Coronary artery (tissue), 2 donors: ENCODE results near the gene NKIRAS2.
A peak's percentile ranks its signal among the peaks of the same experiment; 100 is the strongest.

Source experiments
- DNase-seq: peaks from one replicate; pipeline ENCODE4 v3.0.0-alpha.2; 2017; ENCODE audit warnings: low spot score
- H3K27ac ChIP-seq, 2 donors: fragments of 200-600 bp; sonication (generic); one replicate each; pipeline ENCODE4 v1.5.1; 2016 to 2019
- H3K4me3 ChIP-seq: fragments of 200-600 bp; sonication (generic); 2 replicates; pipeline ENCODE4 v1.5.1; 2016; ENCODE audit warnings: mild to moderate bottlenecking, moderate library complexity
- CTCF ChIP-seq: fragments of 200-600 bp; sonication (generic); IDR thresholded peaks from one replicate; pipeline ENCODE4 v1.5.1; 2019; ENCODE audit warnings: antibody characterized with exemption

NKIRAS2 gene

DNA sequence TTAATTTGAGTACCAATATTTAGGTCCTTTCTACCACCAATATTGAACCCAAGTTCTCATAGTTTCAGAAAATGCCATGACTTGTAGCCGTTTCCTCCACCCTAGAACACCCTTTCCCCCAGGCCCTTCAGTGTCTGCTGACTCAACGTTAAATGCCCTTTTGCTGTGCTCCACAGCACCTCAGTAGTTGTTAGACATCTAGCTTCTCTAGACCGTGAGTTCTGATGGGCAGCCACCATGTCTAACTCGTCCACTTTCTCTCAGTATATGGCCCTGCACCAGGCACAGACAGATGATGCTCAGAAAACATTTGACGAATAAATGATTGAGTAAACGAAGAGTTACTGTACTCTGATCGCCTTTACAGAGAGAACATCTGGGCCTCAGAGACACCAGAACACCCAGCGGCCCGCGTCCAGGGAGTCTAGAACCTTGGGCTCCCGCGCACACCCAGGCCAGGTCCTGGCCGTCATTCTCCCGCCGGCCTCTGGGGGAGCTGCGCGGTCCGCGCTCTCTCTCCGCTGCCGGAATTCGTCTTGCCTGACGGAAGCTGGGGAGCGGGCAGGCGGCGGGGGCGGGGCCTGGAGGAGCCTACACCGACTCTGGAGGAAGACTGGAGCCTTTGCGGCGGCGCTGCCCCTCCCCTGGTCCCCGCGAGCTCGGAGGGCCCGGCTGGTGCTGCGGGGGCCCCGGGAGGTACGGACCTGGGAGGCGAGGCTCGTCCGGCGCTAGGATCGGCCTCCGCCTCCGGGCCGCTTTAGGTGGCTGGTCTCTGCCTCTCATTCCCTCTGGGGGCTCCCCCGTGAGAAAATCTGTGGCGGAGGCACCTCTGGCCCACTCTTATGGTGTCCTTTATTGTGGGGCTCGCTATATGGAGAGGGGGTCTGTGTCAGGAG, at the start of gene NKIRAS2:
TSS of gene NKIRAS2 (plus strand) at position 582 of the 896 bp plus-strand sequence. CDS start 1,488 bp downstream, outside the sequence.
- peak; percentile 96 for DNase-seq
- H3K27ac ChIP-seq = peak within 1 kb of the TSS; percentile 83 to 87
- TF ChIP-seq CTCF = peak; percentile 91
- peak within 1 kb of the TSS; percentile 86 for H3K4me3 ChIP-seq

DNA sequence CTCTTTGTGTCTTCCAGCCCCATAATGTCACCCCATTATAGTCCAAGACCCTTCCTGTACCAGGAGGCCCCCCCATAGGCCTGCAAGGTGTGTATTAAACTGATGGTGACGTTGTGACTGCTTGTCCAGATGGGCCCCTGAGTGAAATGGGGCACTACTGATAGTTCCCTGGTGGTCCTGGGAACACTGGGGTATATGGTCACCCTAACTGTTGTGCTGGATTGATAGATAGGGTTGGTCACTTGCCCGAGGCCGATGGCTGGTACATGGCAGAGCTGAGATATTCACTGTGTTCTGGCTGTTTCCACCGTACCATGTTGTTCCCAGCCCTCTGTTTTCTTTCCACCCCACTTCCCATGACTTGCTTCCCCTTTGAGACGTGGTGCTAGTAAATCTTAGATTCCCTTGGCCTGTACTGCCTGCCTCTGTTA, 49.0 kb upstream of the NKIRAS2 start:
- Histone ChIP-seq H3K27ac (no peak overlapping the region), H3K4me3 (peak overlapping the region; percentile 20)
- no peak for DNase-seq
- TF ChIP-seq CTCF = no peak

DNA sequence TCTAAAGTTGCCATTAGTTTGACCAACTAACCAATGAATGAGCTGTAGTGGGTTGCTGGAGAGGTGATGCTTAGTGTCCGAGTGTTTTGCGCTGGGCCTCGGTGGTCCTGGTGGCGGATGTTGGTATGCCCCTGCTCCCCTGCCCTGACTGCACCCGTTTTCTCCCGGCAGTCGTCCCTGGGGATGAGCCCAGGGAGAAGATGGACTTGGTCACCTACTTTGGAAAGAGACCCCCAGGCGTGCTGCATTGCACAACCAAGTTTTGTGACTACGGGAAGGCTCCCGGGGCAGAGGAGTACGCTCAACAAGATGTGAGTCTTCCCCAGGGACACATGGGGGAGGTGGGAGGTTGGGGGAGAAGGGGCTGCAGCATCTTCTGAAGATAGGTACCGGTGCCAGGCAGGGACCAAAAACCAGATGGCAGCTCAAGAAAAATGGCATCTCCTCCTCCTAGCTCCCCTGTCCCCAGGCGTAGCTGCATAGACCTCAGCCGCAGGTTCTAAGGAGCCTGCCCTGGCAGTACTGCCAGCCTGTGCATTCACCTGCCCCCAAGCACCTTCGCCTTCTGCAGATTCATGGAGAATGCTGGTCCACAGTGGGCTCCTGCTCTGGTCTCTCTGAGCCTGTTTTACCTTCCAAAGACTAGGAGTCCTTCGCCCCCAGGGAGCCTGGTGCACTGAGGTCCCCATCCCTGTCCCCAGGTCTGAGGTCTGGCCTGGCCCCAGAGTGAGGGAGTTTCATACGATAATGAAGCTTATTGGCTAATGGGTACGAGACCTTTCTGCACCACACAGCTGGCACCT, 48.0 kb upstream of the NKIRAS2 start:
- DNase-seq = no peak
- Histone ChIP-seq H3K27ac (no peak overlapping the region), H3K4me3 (no peak overlapping the region)
- TF ChIP-seq CTCF = no peak

DNA sequence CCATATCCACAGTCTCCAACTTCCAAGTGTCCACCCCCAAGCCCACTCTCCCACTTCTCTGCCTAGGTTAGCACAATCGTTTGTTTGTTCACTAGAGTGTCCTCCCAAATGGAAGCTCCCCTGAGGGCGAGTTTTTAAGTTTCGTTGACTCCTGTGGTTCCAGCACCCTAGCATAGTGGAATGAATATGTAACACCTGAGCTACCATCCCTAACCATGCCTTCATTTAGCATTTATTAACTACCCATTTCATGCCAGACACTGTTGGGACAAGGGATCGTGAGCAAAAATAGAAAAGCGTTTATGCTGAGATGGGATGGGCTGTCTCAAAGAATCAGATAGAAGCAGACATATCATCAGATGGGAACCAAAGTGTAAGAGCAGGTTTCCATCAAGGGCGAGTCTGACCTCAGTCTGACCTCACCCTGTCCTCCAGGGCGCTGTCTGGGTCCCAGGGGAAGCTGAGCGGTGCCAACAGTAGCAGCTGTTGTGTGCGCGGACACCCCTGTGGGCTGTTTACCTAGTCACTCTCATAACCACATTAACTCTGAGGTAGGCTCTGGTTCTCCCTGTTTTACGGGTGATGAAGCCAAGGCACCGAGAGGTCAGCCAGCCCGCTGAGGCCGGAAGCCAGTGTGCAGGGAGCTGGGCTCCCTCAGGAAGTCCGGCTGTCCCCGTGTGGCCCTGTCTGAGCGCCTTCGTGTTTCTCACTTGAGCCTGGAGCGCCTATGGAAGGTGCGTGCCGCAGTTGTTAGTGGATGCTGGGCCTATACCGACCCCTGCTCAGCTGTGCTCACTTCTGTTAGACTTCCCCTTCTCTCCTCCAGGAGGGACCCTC, 47.1 kb upstream of the NKIRAS2 start:
- DNase-seq = no peak
- no peak overlapping the region for H3K4me3 ChIP-seq
- H3K27ac ChIP-seq = peak overlapping the region; percentile 14 to 42
- no peak for TF ChIP-seq CTCF

GRCh38 chr17:41973408-41973811, 46.5 kb upstream of the NKIRAS2 start:
- Histone ChIP-seq H3K4me3 (no peak overlapping the region), H3K27ac (peak overlapping the region; percentile 14 to 42)
- no peak for DNase-seq
- TF ChIP-seq CTCF = no peak

DNA sequence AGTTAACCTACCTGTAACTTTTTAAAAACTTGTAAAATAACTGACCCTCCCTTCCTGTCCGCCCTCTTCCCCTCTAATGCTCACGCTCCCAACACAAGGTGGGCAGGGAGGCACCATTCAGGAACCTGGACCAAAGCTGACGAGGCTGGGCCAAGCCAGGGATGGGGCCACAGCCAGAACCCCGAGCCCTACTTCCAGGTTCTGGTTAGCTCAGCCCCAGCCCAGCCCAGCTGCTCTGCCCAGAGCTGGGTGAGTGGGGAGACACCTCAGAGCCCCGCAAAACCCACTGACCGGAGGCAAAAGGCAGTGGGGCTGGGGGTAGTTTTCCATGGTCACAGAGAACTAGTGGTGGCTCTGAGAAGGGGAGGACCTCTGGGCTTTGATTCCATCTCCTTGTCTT, 45.9 kb upstream of the NKIRAS2 start:
- H3K4me3 ChIP-seq = no peak overlapping the region
- DNase-seq = no peak
- no peak overlapping the region for H3K27ac ChIP-seq
- no peak for TF ChIP-seq CTCF
